Neuronal stem cell (in vitro differentiated cells): ENCODE data around the gene RBM19.

Source experiments
- DNase-seq: peaks from one replicate; pipeline ENCODE4 v3.0.0-alpha.2; 2013; ENCODE audit warnings: low spot score
- H2AFZ ChIP-seq: one replicate; pipeline ENCODE4 v1.6.1; 2013; ENCODE audit warnings: mild to moderate bottlenecking, low read length, inconsistent platforms
- H2AK5ac ChIP-seq: 2 replicates; pipeline ENCODE4 v1.6.1; 2013; ENCODE audit warnings: low read depth, mild to moderate bottlenecking, inconsistent platforms, low read length, moderate library complexity, mixed read lengths
- H2BK120ac ChIP-seq: 2 replicates; pipeline ENCODE4 v1.6.1; 2013; ENCODE audit warnings: low read depth, mild to moderate bottlenecking, inconsistent platforms, low read length, moderate library complexity, mixed read lengths
- H2BK12ac ChIP-seq: one replicate; pipeline ENCODE4 v1.6.1; 2013; ENCODE audit warnings: low read length, inconsistent platforms
- H2BK15ac ChIP-seq: 2 replicates; pipeline ENCODE4 v1.6.1; 2013; ENCODE audit warnings: mild to moderate bottlenecking, low read length, inconsistent platforms, mixed read lengths
- H2BK5ac ChIP-seq: one replicate; pipeline ENCODE4 v1.6.1; 2013; ENCODE audit warnings: inconsistent platforms, mild to moderate bottlenecking, low read length, moderate library complexity
- H3K14ac ChIP-seq: one replicate; pipeline ENCODE4 v1.6.1; 2013; ENCODE audit warnings: low read length, inconsistent platforms
- H3K18ac ChIP-seq: 2 replicates; pipeline ENCODE4 v1.6.1; 2013; ENCODE audit warnings: low read length, inconsistent platforms
- H3K23ac ChIP-seq: 2 replicates; pipeline ENCODE4 v1.6.1; 2013; ENCODE audit warnings: low read depth, mild to moderate bottlenecking, mixed read lengths, low read length, inconsistent platforms; ENCODE audit not compliant: poor library complexity
- H3K27ac ChIP-seq: replicated peaks from 3 replicates; pipeline ENCODE4 v1.5.1; 2013; ENCODE audit warnings: low read length, inconsistent platforms
- H3K27me3 ChIP-seq, 3 experiments: 2 replicates each; pipeline ENCODE4 v1.6.1; 2013; ENCODE audit warnings: low read length in 3 of 3, mild to moderate bottlenecking in 2 of 3, inconsistent platforms in 1 of 3, low read depth in 1 of 3, mixed read lengths in 1 of 3, moderate library complexity in 1 of 3; ENCODE audit not compliant: control insufficient read depth in 3 of 3, insufficient read depth in 3 of 3
- H3K36me3 ChIP-seq, 2 donors: replicated peaks in 1 of 2; 2 replicates each; pipeline ENCODE4 v1.6.1; 2013; ENCODE audit warnings: low read length in 2 of 2; ENCODE audit not compliant: control insufficient read depth in 2 of 2, insufficient read depth in 2 of 2
- H3K4ac ChIP-seq: 2 replicates; pipeline ENCODE4 v1.6.1; 2013; ENCODE audit warnings: inconsistent platforms, mild to moderate bottlenecking, low read length, moderate library complexity
- H3K4me1 ChIP-seq, 2 donors: 1 replicate in 1 of 2; 2 replicates in 1 of 2; pipeline ENCODE4 v1.6.1; 2013; ENCODE audit warnings: low read length in 2 of 2, low read depth in 1 of 2; ENCODE audit not compliant: control insufficient read depth in 2 of 2, insufficient read depth in 1 of 2
- H3K4me2 ChIP-seq: one replicate; pipeline ENCODE4 v1.6.1; 2013; ENCODE audit warnings: mild to moderate bottlenecking, low read length, inconsistent platforms; ENCODE audit not compliant: insufficient read depth, poor library complexity, severe bottlenecking
- H3K4me3 ChIP-seq, 2 donors: 2 replicates each; pipeline ENCODE4 v1.5.1; 2013; ENCODE audit warnings: low read length in 2 of 2, mild to moderate bottlenecking in 2 of 2, inconsistent platforms in 1 of 2, moderate library complexity in 1 of 2
- H3K79me1 ChIP-seq: one replicate; pipeline ENCODE4 v1.6.1; 2013; ENCODE audit warnings: low read depth, mild to moderate bottlenecking, inconsistent platforms, low read length, moderate library complexity
- H3K9ac ChIP-seq: one replicate; pipeline ENCODE4 v1.6.1; 2013; ENCODE audit warnings: mild to moderate bottlenecking, low read depth, low read length, inconsistent platforms; ENCODE audit not compliant: poor library complexity
- H3K9me3 ChIP-seq, 2 donors: replicated peaks in 1 of 2; 2 replicates each; pipeline versions ENCODE3 to v1.6.1; 2013; ENCODE audit warnings: low read length in 2 of 2, mild to moderate bottlenecking in 2 of 2, inconsistent platforms in 1 of 2, low read depth in 1 of 2, mixed read lengths in 1 of 2, moderate library complexity in 1 of 2; ENCODE audit not compliant: control insufficient read depth in 2 of 2, insufficient read depth in 1 of 2
- H4K8ac ChIP-seq: one replicate; pipeline ENCODE4 v1.6.1; 2013; ENCODE audit warnings: low read depth, mild to moderate bottlenecking, inconsistent platforms, low read length, moderate library complexity
- H4K91ac ChIP-seq: one replicate; pipeline ENCODE4 v1.6.1; 2013; ENCODE audit warnings: low read length, low read depth, mild to moderate bottlenecking, inconsistent platforms; ENCODE audit not compliant: poor library complexity
- WGBS, 2 donors: extraction: QIAGEN DNeasy Blood & Tissue Kit; methylation state at CpG; one replicate each; pipeline ENCODE4 v1.1.7; 2013; ENCODE audit warnings: missing lambda C conversion rate in 2 of 2, mixed read lengths in 1 of 2; ENCODE audit not compliant: insufficient read length in 2 of 2, insufficient replicate concordance in 1 of 2; ENCODE audit errors: extremely low coverage in 2 of 2; 5-methylcytosine and 5-hydroxymethylcytosine counted together

The RBM19 gene

GRCh38 chr12:113880988-113881962 lies 84.8 kb downstream of the RBM19 start:
- Histone ChIP-seq H3K27ac (no peak overlapping the region), H3K4me3 (no peak overlapping the region)
- DNase-seq: no peak

GRCh38 chr12:113880326-113880725 lies 85.8 kb downstream of the RBM19 start:
- Histone ChIP-seq H3K9ac (no peak overlapping the region), H2BK120ac (no peak overlapping the region), H3K4me3 (no peak overlapping the region), H2AFZ (no peak overlapping the region), H3K14ac (no peak overlapping the region), H3K4me1 (peaks cover 0 to 8% of the 10 kb centered on the region in 2 donors), H4K8ac (no peak overlapping the region), H3K4me2 (no peak overlapping the region), H2BK5ac (no peak overlapping the region), H3K79me1 (no peaks in the 10 kb centered on the region), H3K36me3 (no peaks in the 10 kb centered on the region), H3K27ac (no peak overlapping the region), H3K4ac (no peak overlapping the region), H2AK5ac (no peak overlapping the region), H3K9me3 (peaks cover 4% of the 10 kb centered on the region in 2 donors), H3K27me3 (no peaks in the 10 kb centered on the region), H3K18ac (no peak overlapping the region), H2BK12ac (no peak overlapping the region), H4K91ac (no peak overlapping the region), H2BK15ac (no peak overlapping the region), H3K23ac (no peak overlapping the region)
- DNase-seq: no peak
- no CpG with 5 or more reads among the region's 11 CpGs for WGBS, 2 donors

More at GRCh38 chr12:113880988-113881962, 84.8 kb downstream of the RBM19 start:
- H3K9me3 ChIP-seq: peaks cover 4% of the 10 kb centered on the region in 2 donors
- H2AK5ac ChIP-seq: peak overlapping the region; percentile 13
- peak overlapping the region; percentile 49 for H3K18ac ChIP-seq
- H3K4me1 ChIP-seq: peaks cover 0 to 5% of the 10 kb centered on the region in 2 donors
- H4K8ac ChIP-seq: no peak overlapping the region
- no peak overlapping the region for H2BK120ac ChIP-seq
- H2BK12ac ChIP-seq: no peak overlapping the region
- H3K36me3 ChIP-seq: no peaks in the 10 kb centered on the region
- peak overlapping the region; percentile 26 for H3K14ac ChIP-seq
- H3K79me1 ChIP-seq: no peaks in the 10 kb centered on the region
- no peak overlapping the region for H3K23ac ChIP-seq
- no peak overlapping the region for H2AFZ ChIP-seq
- H3K4me2 ChIP-seq: no peak overlapping the region
- no peak overlapping the region for H2BK5ac ChIP-seq
- no peaks in the 10 kb centered on the region for H3K27me3 ChIP-seq
- H4K91ac ChIP-seq: no peak overlapping the region
- no peak overlapping the region for H3K9ac ChIP-seq
- no CpG with 5 or more reads among the region's 23 CpGs for WGBS, 2 donors
- H3K4ac ChIP-seq: no peak overlapping the region
- peak overlapping the region; percentile 0 for H2BK15ac ChIP-seq

- Histone ChIP-seq H2AFZ (no peak overlapping the region), H2AK5ac (no peak overlapping the region), H2BK120ac (no peak overlapping the region), H3K79me1 (no peaks in the 10 kb centered on the region), H3K4ac (no peak overlapping the region), H4K8ac (no peak overlapping the region), H2BK15ac (no peak overlapping the region), H3K4me2 (no peak overlapping the region), H3K27me3 (no peaks in the 10 kb centered on the region), H3K4me1 (peaks cover 0 to 9% of the 10 kb centered on the region in 2 donors), H3K9me3 (peaks cover 4% of the 10 kb centered on the region in 2 donors), H3K36me3 (no peaks in the 10 kb centered on the region), H4K91ac (no peak overlapping the region), H3K23ac (no peak overlapping the region), H3K14ac (no peak overlapping the region), H3K27ac (no peak overlapping the region), H3K9ac (no peak overlapping the region), H2BK5ac (no peak overlapping the region), H3K4me3 (peak overlapping the region in 1 of 2 donors; percentile 0), H2BK12ac (no peak overlapping the region), H3K18ac (peak overlapping the region; percentile 8)
- no CpG with 5 or more reads among the region's 3 CpGs for WGBS, 2 donors
- DNase-seq: no peak
Measured at GRCh38 chr12:113879658-113880057, 86.5 kb downstream of the RBM19 start.

GRCh38 chr12:113877607-113878006 lies 88.5 kb downstream of the RBM19 start:
- no peak overlapping the region for H2AK5ac ChIP-seq
- H3K4me3 ChIP-seq: no peak overlapping the region
- no peaks in the 10 kb centered on the region for H3K9me3 ChIP-seq
- no peak overlapping the region for H3K27ac ChIP-seq
- no peak overlapping the region for H2BK120ac ChIP-seq
- H3K4me1 ChIP-seq: peaks cover 0 to 18% of the 10 kb centered on the region in 2 donors
- H3K79me1 ChIP-seq: no peaks in the 10 kb centered on the region
- no peaks in the 10 kb centered on the region for H3K27me3 ChIP-seq
- H3K18ac ChIP-seq: no peak overlapping the region
- no peak overlapping the region for H3K9ac ChIP-seq
- H3K14ac ChIP-seq: no peak overlapping the region
- no peak overlapping the region for H3K23ac ChIP-seq
- no peak overlapping the region for H2BK15ac ChIP-seq
- no peak for DNase-seq
- no peak overlapping the region for H3K4me2 ChIP-seq
- H2BK5ac ChIP-seq: no peak overlapping the region
- WGBS, 2 donors: no CpG with 5 or more reads among the region's 5 CpGs
- no peak overlapping the region for H4K8ac ChIP-seq
- no peak overlapping the region for H2AFZ ChIP-seq
- peaks cover 0 to 4% of the 10 kb centered on the region in 2 donors for H3K36me3 ChIP-seq
- no peak overlapping the region for H4K91ac ChIP-seq
- H3K4ac ChIP-seq: no peak overlapping the region
- no peak overlapping the region for H2BK12ac ChIP-seq
